Smooth muscle cell (in vitro differentiated cells): Measurements from ENCODE around the gene ZNHIT1. TPM values are rescaled to one million over a fixed set of nuclear protein-coding genes. Genes with fewer than 3 reads are reported as not detected.

Experiments
- DNase-seq: peaks from one replicate; lab custom pipeline; 2025; ENCODE audit not compliant: unreplicated experiment; lab: John Stamatoyannopoulos, UW
- H2AFZ ChIP-seq: fragments of 200-600 bp; sonication (generic); 2 replicates; pipeline ENCODE4 v1.6.0; 2016; ENCODE audit warnings: antibody characterized with exemption, low read depth, mild to moderate bottlenecking
- H3F3A ChIP-seq: fragments of 200-600 bp; sonication (generic); 2 replicates; pipeline ENCODE4 v1.6.0; 2017; ENCODE audit warnings: antibody characterized with exemption, low read depth
- H3K27ac ChIP-seq: fragments of 200-600 bp; sonication (generic); 2 replicates; pipeline ENCODE4 v1.5.1; 2016; ENCODE audit warnings: low read depth, mild to moderate bottlenecking
- H3K27me3 ChIP-seq: fragments of 200-600 bp; sonication (generic); 2 replicates; pipeline ENCODE4 v1.6.1; 2016; ENCODE audit warnings: low read depth, mild to moderate bottlenecking
- H3K36me3 ChIP-seq: fragments of 200-600 bp; sonication (generic); 2 replicates; pipeline ENCODE4 v1.5.1; 2016; ENCODE audit warnings: low read depth
- H3K4me1 ChIP-seq: fragments of 200-600 bp; sonication (generic); 2 replicates; pipeline ENCODE4 v1.5.1; 2016; ENCODE audit warnings: low read depth
- H3K4me2 ChIP-seq: fragments of 200-600 bp; sonication (generic); 2 replicates; pipeline ENCODE4 v1.6.0; 2016; ENCODE audit warnings: mild to moderate bottlenecking
- H3K4me3 ChIP-seq: fragments of 200-600 bp; sonication (generic); 2 replicates; pipeline ENCODE4 v1.5.1; 2016; ENCODE audit warnings: mild to moderate bottlenecking
- H3K79me2 ChIP-seq: fragments of 200-600 bp; sonication (generic); 2 replicates; pipeline ENCODE4 v1.6.0; 2016; ENCODE audit warnings: low read depth, mild to moderate bottlenecking
- H3K9ac ChIP-seq: fragments of 200-600 bp; sonication (generic); 2 replicates; pipeline ENCODE4 v1.6.0; 2016; ENCODE audit warnings: low read depth
- H3K9me3 ChIP-seq: fragments of 200-600 bp; sonication (generic); replicated peaks from 2 replicates; pipeline ENCODE4 v1.5.1; 2016; ENCODE audit warnings: low read depth
- H4K20me1 ChIP-seq: fragments of 200-600 bp; sonication (generic); 2 replicates; pipeline ENCODE4 v1.6.0; 2016; ENCODE audit warnings: low read depth
- WGBS: methylation state at CpG from one replicate; pipeline ENCODE4 v1.1.7; 2016; ENCODE audit warnings: low lambda C conversion rate; 5-methylcytosine and 5-hydroxymethylcytosine counted together
- polyA plus RNA-seq: library from polyadenylated mRNA; unstranded; fragments of >200 nt; fragmentation: Nextera tagmentation; extraction: Ambion mirVana; gene quantifications from 2 replicates; pipeline ENCODE4 v1.2.1, GENCODE V29; 2016
- total RNA-seq: library from RNA; depleted of rRNA; stranded (reverse); fragments of >200 nt; gene quantifications from 2 replicates; pipeline ENCODE4 v1.2.3, GENCODE V29; 2014
- TF ChIP-seq, protein P1 (sequence below): fragments of 200-600 bp; sonication (generic); IDR thresholded peaks from 2 replicates; pipeline ENCODE4 v1.5.1; 2017; ENCODE audit warnings: borderline replicate concordance, mild to moderate bottlenecking, antibody characterized with exemption; ENCODE audit not compliant: insufficient read depth, poor library complexity, severe bottlenecking

Gene ZNHIT1
- total and polyA plus RNA-seq, 2 experiments from 2014 or later = 100 to 123 TPM

DNA sequence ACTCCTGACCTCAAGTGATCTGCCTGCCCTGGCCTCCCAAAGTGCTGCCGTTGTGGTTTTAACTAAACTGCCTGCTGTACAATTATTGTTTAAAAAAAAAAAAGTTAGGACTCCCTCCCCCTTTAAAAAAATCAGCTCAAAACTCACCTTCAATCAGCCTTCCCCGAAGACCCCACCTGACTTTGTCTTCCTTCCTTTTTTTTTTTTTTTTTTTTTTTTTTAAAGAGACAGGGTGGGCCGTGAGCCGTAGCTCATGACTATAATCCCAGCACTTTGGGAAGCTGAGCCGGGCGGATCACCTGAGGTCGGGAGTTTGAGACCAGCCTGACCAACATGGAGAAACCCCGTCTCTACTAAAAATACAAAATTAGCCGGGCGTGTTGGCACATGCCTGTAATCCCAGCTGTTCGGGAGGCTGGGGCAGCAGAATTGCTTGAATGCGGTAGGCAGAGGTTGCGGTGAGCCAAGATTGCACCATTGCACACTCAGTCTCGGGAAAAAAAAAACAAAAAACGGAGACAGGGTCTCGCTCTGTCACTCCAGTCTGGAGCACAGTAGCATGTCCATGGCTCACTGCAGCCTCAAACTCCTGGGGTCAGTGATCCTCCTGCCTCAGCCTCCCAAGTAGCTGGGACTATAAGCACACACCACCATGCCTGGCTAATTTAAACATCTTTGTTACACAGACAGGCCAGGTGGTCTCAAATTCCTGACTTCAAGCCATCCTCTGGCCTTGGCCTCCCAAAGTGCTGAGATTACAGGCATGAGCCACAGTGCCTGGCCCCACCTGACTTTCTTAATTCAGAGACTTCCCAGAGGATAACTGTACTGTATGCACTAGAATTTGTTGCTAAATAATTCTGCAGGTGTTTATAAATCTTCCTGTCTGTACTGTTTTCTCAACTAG is 23.7 kb downstream of the ZNHIT1 start:
- H3K4me1 ChIP-seq = no peaks in the 10 kb centered on the region
- H3K36me3 ChIP-seq = no peaks in the 10 kb centered on the region
- TF ChIP-seq, protein P1, sequence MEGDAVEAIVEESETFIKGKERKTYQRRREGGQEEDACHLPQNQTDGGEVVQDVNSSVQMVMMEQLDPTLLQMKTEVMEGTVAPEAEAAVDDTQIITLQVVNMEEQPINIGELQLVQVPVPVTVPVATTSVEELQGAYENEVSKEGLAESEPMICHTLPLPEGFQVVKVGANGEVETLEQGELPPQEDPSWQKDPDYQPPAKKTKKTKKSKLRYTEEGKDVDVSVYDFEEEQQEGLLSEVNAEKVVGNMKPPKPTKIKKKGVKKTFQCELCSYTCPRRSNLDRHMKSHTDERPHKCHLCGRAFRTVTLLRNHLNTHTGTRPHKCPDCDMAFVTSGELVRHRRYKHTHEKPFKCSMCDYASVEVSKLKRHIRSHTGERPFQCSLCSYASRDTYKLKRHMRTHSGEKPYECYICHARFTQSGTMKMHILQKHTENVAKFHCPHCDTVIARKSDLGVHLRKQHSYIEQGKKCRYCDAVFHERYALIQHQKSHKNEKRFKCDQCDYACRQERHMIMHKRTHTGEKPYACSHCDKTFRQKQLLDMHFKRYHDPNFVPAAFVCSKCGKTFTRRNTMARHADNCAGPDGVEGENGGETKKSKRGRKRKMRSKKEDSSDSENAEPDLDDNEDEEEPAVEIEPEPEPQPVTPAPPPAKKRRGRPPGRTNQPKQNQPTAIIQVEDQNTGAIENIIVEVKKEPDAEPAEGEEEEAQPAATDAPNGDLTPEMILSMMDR = no peak
- H3K9me3 ChIP-seq = no peaks in the 10 kb centered on the region
- no peak overlapping the region for H3K27ac ChIP-seq
- no peak overlapping the region for H3K4me3 ChIP-seq
- peaks cover 34% of the 10 kb centered on the region for H3K79me2 ChIP-seq
- 84% methylated on average over 16 of the region's 16 CpGs for WGBS
- H3K27me3 ChIP-seq = no peaks in the 10 kb centered on the region
- no peak for DNase-seq
- no peak overlapping the region for H2AFZ ChIP-seq
- no peak overlapping the region for H3K4me2 ChIP-seq
- no peak overlapping the region for H3K9ac ChIP-seq
- H4K20me1 ChIP-seq = peaks cover 8% of the 10 kb centered on the region
- H3F3A ChIP-seq = peaks cover 6% of the 10 kb centered on the region

GRCh38 chr7:101243646-101244374 is 25.8 kb downstream of the ZNHIT1 start:
- Histone ChIP-seq H3F3A (peaks cover 8% of the 10 kb centered on the region), H3K9me3 (no peaks in the 10 kb centered on the region), H3K4me2 (peak overlapping the region; percentile 94), H3K27ac (peak overlapping the region; percentile 89), H3K4me3 (peak overlapping the region; percentile 82), H2AFZ (no peak overlapping the region), H3K4me1 (no peaks in the 10 kb centered on the region), H3K27me3 (no peaks in the 10 kb centered on the region), H3K79me2 (peaks cover 46% of the 10 kb centered on the region), H3K9ac (peak overlapping the region; percentile 81), H3K36me3 (no peaks in the 10 kb centered on the region), H4K20me1 (peaks cover 14% of the 10 kb centered on the region)
- 40% methylated on average over 28 of the region's 28 CpGs for whole genome bisulfite sequencing
- DNase-seq = no peak
- TF ChIP-seq, protein P1 = no peak

GRCh38 chr7:101244375-101245146 is 26.6 kb downstream of the ZNHIT1 start, which contains the start of gene FIS1:
FIS1 (minus strand) TSS chr7:101245081; CDS start chr7:101245004, 77 bp downstream.
- Histone ChIP-seq H4K20me1 (peaks cover 14% of the 10 kb centered on the region), H2AFZ (peak within 1 kb of the TSS; percentile 51), H3K27me3 (no peaks in the 10 kb centered on the region), H3K79me2 (peaks cover 53% of the 10 kb centered on the region), H3K36me3 (no peaks in the 10 kb centered on the region), H3K4me2 (peak within 1 kb of the TSS; percentile 94), H3F3A (peaks cover 8% of the 10 kb centered on the region), H3K27ac (peak within 1 kb of the TSS; percentile 89), H3K4me1 (no peaks in the 10 kb centered on the region), H3K4me3 (peak within 1 kb of the TSS; percentile 82), H3K9me3 (no peaks in the 10 kb centered on the region), H3K9ac (peak within 1 kb of the TSS; percentile 81)
- TF ChIP-seq, protein P1 = peak; percentile 84
- 1% methylated on average over 44 of the region's 45 CpGs for WGBS
- peak; percentile 83 for DNase-seq
